Measurements from ENCODE around the gene ANKRD37.

The ANKRD37 gene

GRCh38 chr4:185379326-185380295 is 17.0 kb upstream of the ANKRD37 start:
- DNase-seq (ENCODE audit: low read depth, low spot score) = no peak

- no peak for DNase-seq (ENCODE audit: low read depth, low spot score)
Measured at GRCh38 chr4:185380320-185380719, 16.3 kb upstream of the ANKRD37 start.

GRCh38 chr4:185381288-185382196 is 15.1 kb upstream of the ANKRD37 start:
- no peak for DNase-seq (ENCODE audit: low read depth, low spot score)

- no peak for DNase-seq (ENCODE audit: low read depth, low spot score)
Measured at GRCh38 chr4:185382754-185383153, 13.9 kb upstream of the ANKRD37 start.

GRCh38 chr4:185383451-185383850 is 13.2 kb upstream of the ANKRD37 start:
- DNase-seq (ENCODE audit: low read depth, low spot score) = no peak

GRCh38 chr4:185384061-185384460 is 12.6 kb upstream of the ANKRD37 start:
- no peak for DNase-seq (ENCODE audit: low read depth, low spot score)

- DNase-seq (ENCODE audit: low read depth, low spot score) = no peak
Measured at GRCh38 chr4:185384930-185385331, 11.7 kb upstream of the ANKRD37 start.

- no peak for DNase-seq (ENCODE audit: low read depth, low spot score)
Measured at GRCh38 chr4:185387957-185388356, 8.7 kb upstream of the ANKRD37 start.

- no peak for DNase-seq (ENCODE audit: low read depth, low spot score)
Measured at GRCh38 chr4:185390941-185391340, 5.7 kb upstream of the ANKRD37 start.

- no peak for DNase-seq (ENCODE audit: low read depth, low spot score)
Measured at GRCh38 chr4:185392156-185392555, 4.5 kb upstream of the ANKRD37 start.

GRCh38 chr4:185394568-185395237 is 1.9 kb upstream of the ANKRD37 start:
- no peak for DNase-seq (ENCODE audit: low read depth, low spot score)

- DNase-seq (ENCODE audit: low read depth, low spot score) = no peak
Measured at GRCh38 chr4:185395238-185395955, 1.2 kb upstream of the ANKRD37 start, which contains the start of gene LRP2BP. Gene LRP2BP (minus strand): TSS chr4:185395924. CDS start chr4:185378186, 17,738 bp downstream.

- DNase-seq (ENCODE audit: low read depth, low spot score) = peak; percentile 81
Measured at GRCh38 chr4:185395956-185396723, 501 bp upstream of the ANKRD37 start.

- DNase-seq (ENCODE audit: low read depth, low spot score) = no peak
Measured at GRCh38 chr4:185398618-185399017, 2.0 kb downstream of the ANKRD37 start.

- DNase-seq (ENCODE audit: low read depth, low spot score) = no peak
Measured at GRCh38 chr4:185399466-185399865, 2.8 kb downstream of the ANKRD37 start.

- no peak for DNase-seq (ENCODE audit: low read depth, low spot score)
Measured at GRCh38 chr4:185404031-185404430, 7.4 kb downstream of the ANKRD37 start.

- DNase-seq (ENCODE audit: low read depth, low spot score) = no peak
Measured at GRCh38 chr4:185405296-185405999, 8.8 kb downstream of the ANKRD37 start.

- DNase-seq (ENCODE audit: low read depth, low spot score) = no peak
Measured at GRCh38 chr4:185408432-185408831, 11.8 kb downstream of the ANKRD37 start.

GRCh38 chr4:185411849-185412248 is 15.2 kb downstream of the ANKRD37 start:
- DNase-seq (ENCODE audit: low read depth, low spot score) = no peak

GRCh38 chr4:185412412-185412811 is 15.8 kb downstream of the ANKRD37 start:
- no peak for DNase-seq (ENCODE audit: low read depth, low spot score)

Measured in brain pericyte (primary cell).